PC-3 (cell line): ENCODE measurements around the gene PIGZ.

Experiments
- CTCF ChIP-seq: fragments of 300-600 bp; sonication (generic); conservative IDR thresholded peaks from 2 replicates; pipeline ENCODE4 v1.5.1; 2017; ENCODE audit warnings: antibody characterized with exemption, low read depth, mild to moderate bottlenecking, low read length
- EZH2phosphoT487 ChIP-seq: fragments of 300-600 bp; sonication (generic); IDR thresholded peaks from 2 replicates; pipeline ENCODE4 v1.6.1; 2018; ENCODE audit warnings: mild to moderate bottlenecking, antibody characterized with exemption, low read length, borderline replicate concordance

GRCh38 chr3:196942226-196942914 lies 26.3 kb downstream of the PIGZ start, which contains the start of gene NCBP2:
- TF ChIP-seq CTCF (peak; percentile 63), EZH2phosphoT487 (no peak)
